ENCODE results near the gene TEAD2.
"Not testable (repeated sequence)": the region's sequence is repeated elsewhere in the genome, so short reads cannot be mapped to it uniquely, and the experiment has no call there.

The TEAD2 gene

GRCh38 chr19:49347191-49347590 lies 15.0 kb downstream of the TEAD2 start:
- DNase-seq (ENCODE audit: low read depth), result no peak

GRCh38 chr19:49344505-49345423 lies 17.5 kb downstream of the TEAD2 start:
- DNase-seq (ENCODE audit: low read depth), result no peak

- no peak for DNase-seq (ENCODE audit: low read depth)
Measured at GRCh38 chr19:49343123-49343522, 19.1 kb downstream of the TEAD2 start.

GRCh38 chr19:49342291-49342721 lies 19.9 kb downstream of the TEAD2 start:
- DNase-seq (ENCODE audit: low read depth), result no peak

- no peak for DNase-seq (ENCODE audit: low read depth)
Measured at GRCh38 chr19:49340865-49341718, 21.1 kb downstream of the TEAD2 start.

GRCh38 chr19:49340069-49340864 lies 21.9 kb downstream of the TEAD2 start:
- DNase-seq (ENCODE audit: low read depth), result peak; percentile 13

- DNase-seq (ENCODE audit: low read depth), result peak; percentile 87
Measured at GRCh38 chr19:49339301-49340068, 22.7 kb downstream of the TEAD2 start.

GRCh38 chr19:49338691-49339300 lies 23.4 kb downstream of the TEAD2 start:
- no peak for DNase-seq (ENCODE audit: low read depth)

- no peak for DNase-seq (ENCODE audit: low read depth)
Measured at GRCh38 chr19:49338023-49338677, 24.1 kb downstream of the TEAD2 start.

GRCh38 chr19:49337267-49338022 lies 24.8 kb downstream of the TEAD2 start:
- DNase-seq (ENCODE audit: low read depth), result no peak

- DNase-seq (ENCODE audit: low read depth), result no peak
Measured at GRCh38 chr19:49336482-49337266, 25.5 kb downstream of the TEAD2 start.

GRCh38 chr19:49335784-49336481 lies 26.3 kb downstream of the TEAD2 start:
- DNase-seq (ENCODE audit: low read depth), result no peak

GRCh38 chr19:49335071-49335783 lies 27.0 kb downstream of the TEAD2 start, which contains the start of gene CD37:
CD37 (plus strand) TSS chr19:49335406; CDS start chr19:49335541, 135 bp downstream.
- DNase-seq (ENCODE audit: low read depth), result no peak

GRCh38 chr19:49333811-49334288 lies 28.4 kb downstream of the TEAD2 start:
- no peak for DNase-seq (ENCODE audit: low read depth)

GRCh38 chr19:49333418-49333805 lies 28.8 kb downstream of the TEAD2 start:
- no peak for DNase-seq (ENCODE audit: low read depth)

- DNase-seq (ENCODE audit: low read depth), result not testable (repeated sequence)
Measured at GRCh38 chr19:49332691-49333417, 29.4 kb downstream of the TEAD2 start.

All from fibroblast of gingiva (primary cell).